Mammary epithelial cell (primary cell): Measurements from ENCODE around the gene CERS1.

Experiments
- EZH2 ChIP-seq: IDR thresholded peaks from 2 replicates; pipeline ENCODE4 v1.6.1; 2012; ENCODE audit warnings: low read length, inconsistent platforms, borderline replicate concordance
- TF ChIP-seq, protein P1 (sequence below), 2 donors: IDR thresholded peaks in 1 of 2; conservative IDR thresholded peaks in 1 of 2; 2 replicates each; pipeline ENCODE4 v1.5.1; 2011 to 2012; ENCODE audit warnings: inconsistent platforms in 2 of 2, low read length in 2 of 2, mild to moderate bottlenecking in 2 of 2, control low read depth in 1 of 2, low read depth in 1 of 2; ENCODE audit not compliant: insufficient read depth in 1 of 2; ENCODE audit errors: extremely low read depth in 1 of 2

DNA sequence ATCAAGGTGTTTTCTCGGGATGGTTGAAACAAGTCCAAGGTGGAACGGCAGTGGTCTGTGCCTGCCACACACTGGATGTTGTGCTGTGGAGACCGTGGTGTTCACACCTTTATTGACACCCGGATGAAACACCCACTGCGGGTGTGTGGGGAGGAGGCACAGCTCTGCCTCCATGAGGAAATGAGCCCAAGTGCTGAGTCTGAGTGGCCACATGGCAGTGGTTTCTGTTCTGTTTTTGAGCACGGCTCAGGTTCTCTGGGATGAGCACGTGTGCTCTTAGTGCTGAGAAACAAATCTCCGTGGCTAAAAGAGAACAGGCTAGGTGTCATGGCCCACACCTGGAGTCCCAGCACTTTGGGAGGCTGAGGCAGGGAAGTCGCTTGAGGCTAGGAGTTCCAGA is 34.7 kb downstream of the CERS1 start:
- TF ChIP-seq, protein P1, sequence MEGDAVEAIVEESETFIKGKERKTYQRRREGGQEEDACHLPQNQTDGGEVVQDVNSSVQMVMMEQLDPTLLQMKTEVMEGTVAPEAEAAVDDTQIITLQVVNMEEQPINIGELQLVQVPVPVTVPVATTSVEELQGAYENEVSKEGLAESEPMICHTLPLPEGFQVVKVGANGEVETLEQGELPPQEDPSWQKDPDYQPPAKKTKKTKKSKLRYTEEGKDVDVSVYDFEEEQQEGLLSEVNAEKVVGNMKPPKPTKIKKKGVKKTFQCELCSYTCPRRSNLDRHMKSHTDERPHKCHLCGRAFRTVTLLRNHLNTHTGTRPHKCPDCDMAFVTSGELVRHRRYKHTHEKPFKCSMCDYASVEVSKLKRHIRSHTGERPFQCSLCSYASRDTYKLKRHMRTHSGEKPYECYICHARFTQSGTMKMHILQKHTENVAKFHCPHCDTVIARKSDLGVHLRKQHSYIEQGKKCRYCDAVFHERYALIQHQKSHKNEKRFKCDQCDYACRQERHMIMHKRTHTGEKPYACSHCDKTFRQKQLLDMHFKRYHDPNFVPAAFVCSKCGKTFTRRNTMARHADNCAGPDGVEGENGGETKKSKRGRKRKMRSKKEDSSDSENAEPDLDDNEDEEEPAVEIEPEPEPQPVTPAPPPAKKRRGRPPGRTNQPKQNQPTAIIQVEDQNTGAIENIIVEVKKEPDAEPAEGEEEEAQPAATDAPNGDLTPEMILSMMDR (conservative IDR thresholded peaks at IDR 0.05 in 1 of 2, IDR thresholded peaks at IDR 0.05 in 1 of 2; ENCODE audit: extremely low read depth in 1 of 2, insufficient read depth in 1 of 2, low read depth in 1 of 2, low read length in 2 of 2) = no peak
- no peak for TF ChIP-seq EZH2
